Neuronal stem cell (in vitro differentiated cells): ENCODE measurements around the gene HNRNPD.
A peak's percentile ranks its signal among the peaks of the same experiment; 100 is the strongest.

Experiments
- DNase-seq: peaks from one replicate; pipeline ENCODE4 v3.0.0-alpha.2; 2013; ENCODE audit warnings: low spot score
- H2AFZ ChIP-seq: one replicate; pipeline ENCODE4 v1.6.1; 2013; ENCODE audit warnings: mild to moderate bottlenecking, low read length, inconsistent platforms
- H2AK5ac ChIP-seq: 2 replicates; pipeline ENCODE4 v1.6.1; 2013; ENCODE audit warnings: low read depth, mild to moderate bottlenecking, inconsistent platforms, low read length, moderate library complexity, mixed read lengths
- H2BK120ac ChIP-seq: 2 replicates; pipeline ENCODE4 v1.6.1; 2013; ENCODE audit warnings: low read depth, mild to moderate bottlenecking, inconsistent platforms, low read length, moderate library complexity, mixed read lengths
- H2BK12ac ChIP-seq: one replicate; pipeline ENCODE4 v1.6.1; 2013; ENCODE audit warnings: low read length, inconsistent platforms
- H2BK15ac ChIP-seq: 2 replicates; pipeline ENCODE4 v1.6.1; 2013; ENCODE audit warnings: mild to moderate bottlenecking, low read length, inconsistent platforms, mixed read lengths
- H2BK5ac ChIP-seq: one replicate; pipeline ENCODE4 v1.6.1; 2013; ENCODE audit warnings: inconsistent platforms, mild to moderate bottlenecking, low read length, moderate library complexity
- H3K14ac ChIP-seq: one replicate; pipeline ENCODE4 v1.6.1; 2013; ENCODE audit warnings: low read length, inconsistent platforms
- H3K18ac ChIP-seq: 2 replicates; pipeline ENCODE4 v1.6.1; 2013; ENCODE audit warnings: low read length, inconsistent platforms
- H3K23ac ChIP-seq: 2 replicates; pipeline ENCODE4 v1.6.1; 2013; ENCODE audit warnings: low read depth, mild to moderate bottlenecking, mixed read lengths, low read length, inconsistent platforms; ENCODE audit not compliant: poor library complexity
- H3K27ac ChIP-seq: replicated peaks from 3 replicates; pipeline ENCODE4 v1.5.1; 2013; ENCODE audit warnings: low read length, inconsistent platforms
- H3K27me3 ChIP-seq, 3 experiments: 2 replicates each; pipeline ENCODE4 v1.6.1; 2013; ENCODE audit warnings: low read length in 3 of 3, mild to moderate bottlenecking in 2 of 3, inconsistent platforms in 1 of 3, low read depth in 1 of 3, mixed read lengths in 1 of 3, moderate library complexity in 1 of 3; ENCODE audit not compliant: control insufficient read depth in 3 of 3, insufficient read depth in 3 of 3
- H3K36me3 ChIP-seq, 2 donors: replicated peaks in 1 of 2; 2 replicates each; pipeline ENCODE4 v1.6.1; 2013; ENCODE audit warnings: low read length in 2 of 2; ENCODE audit not compliant: control insufficient read depth in 2 of 2, insufficient read depth in 2 of 2
- H3K4ac ChIP-seq: 2 replicates; pipeline ENCODE4 v1.6.1; 2013; ENCODE audit warnings: inconsistent platforms, mild to moderate bottlenecking, low read length, moderate library complexity
- H3K4me1 ChIP-seq, 2 donors: 1 replicate in 1 of 2; 2 replicates in 1 of 2; pipeline ENCODE4 v1.6.1; 2013; ENCODE audit warnings: low read length in 2 of 2, low read depth in 1 of 2; ENCODE audit not compliant: control insufficient read depth in 2 of 2, insufficient read depth in 1 of 2
- H3K4me2 ChIP-seq: one replicate; pipeline ENCODE4 v1.6.1; 2013; ENCODE audit warnings: mild to moderate bottlenecking, low read length, inconsistent platforms; ENCODE audit not compliant: insufficient read depth, poor library complexity, severe bottlenecking
- H3K4me3 ChIP-seq, 2 donors: 2 replicates each; pipeline ENCODE4 v1.5.1; 2013; ENCODE audit warnings: low read length in 2 of 2, mild to moderate bottlenecking in 2 of 2, inconsistent platforms in 1 of 2, moderate library complexity in 1 of 2
- H3K79me1 ChIP-seq: one replicate; pipeline ENCODE4 v1.6.1; 2013; ENCODE audit warnings: low read depth, mild to moderate bottlenecking, inconsistent platforms, low read length, moderate library complexity
- H3K9ac ChIP-seq: one replicate; pipeline ENCODE4 v1.6.1; 2013; ENCODE audit warnings: mild to moderate bottlenecking, low read depth, low read length, inconsistent platforms; ENCODE audit not compliant: poor library complexity
- H3K9me3 ChIP-seq, 2 donors: replicated peaks in 1 of 2; 2 replicates each; pipeline versions ENCODE3 to v1.6.1; 2013; ENCODE audit warnings: low read length in 2 of 2, mild to moderate bottlenecking in 2 of 2, inconsistent platforms in 1 of 2, low read depth in 1 of 2, mixed read lengths in 1 of 2, moderate library complexity in 1 of 2; ENCODE audit not compliant: control insufficient read depth in 2 of 2, insufficient read depth in 1 of 2
- H4K8ac ChIP-seq: one replicate; pipeline ENCODE4 v1.6.1; 2013; ENCODE audit warnings: low read depth, mild to moderate bottlenecking, inconsistent platforms, low read length, moderate library complexity
- H4K91ac ChIP-seq: one replicate; pipeline ENCODE4 v1.6.1; 2013; ENCODE audit warnings: low read length, low read depth, mild to moderate bottlenecking, inconsistent platforms; ENCODE audit not compliant: poor library complexity
- WGBS, 2 donors: extraction: QIAGEN DNeasy Blood & Tissue Kit; methylation state at CpG; one replicate each; pipeline ENCODE4 v1.1.7; 2013; ENCODE audit warnings: missing lambda C conversion rate in 2 of 2, mixed read lengths in 1 of 2; ENCODE audit not compliant: insufficient read length in 2 of 2, insufficient replicate concordance in 1 of 2; ENCODE audit errors: extremely low coverage in 2 of 2; 5-methylcytosine and 5-hydroxymethylcytosine counted together

The HNRNPD gene

GRCh38 chr4:82380344-82380743, 6.6 kb upstream of the HNRNPD start:
- Histone ChIP-seq H3K79me1 (no peaks in the 10 kb centered on the region), H4K91ac (peak overlapping the region; percentile 95), H3K4me3 (peak overlapping the region in 1 of 2 donors; percentile 44), H3K14ac (no peak overlapping the region), H3K9ac (no peak overlapping the region), H2BK12ac (peak overlapping the region; percentile 42), H3K27ac (no peak overlapping the region), H3K9me3 (peaks cover 1 to 19% of the 10 kb centered on the region in 2 donors), H2AK5ac (peak overlapping the region; percentile 25), H4K8ac (no peak overlapping the region), H3K4ac (no peak overlapping the region), H2AFZ (no peak overlapping the region), H2BK15ac (no peak overlapping the region), H2BK5ac (no peak overlapping the region), H3K4me1 (peaks cover 0 to 6% of the 10 kb centered on the region in 2 donors), H3K18ac (peak overlapping the region; percentile 59), H3K23ac (peak overlapping the region; percentile 75), H2BK120ac (no peak overlapping the region), H3K4me2 (no peak overlapping the region), H3K27me3 (no peaks in the 10 kb centered on the region), H3K36me3 (peaks cover 0 to 12% of the 10 kb centered on the region in 2 donors)
- no CpG with 5 or more reads among the region's 9 CpGs for WGBS, 2 donors
- DNase-seq, result no peak

- Histone ChIP-seq H3K27ac (no peak overlapping the region), H2BK120ac (no peak overlapping the region), H3K4ac (no peak overlapping the region), H3K36me3 (peaks cover 0 to 31% of the 10 kb centered on the region in 2 donors), H3K27me3 (no peaks in the 10 kb centered on the region), H2AK5ac (no peak overlapping the region), H3K14ac (no peak overlapping the region), H2AFZ (no peak overlapping the region), H3K23ac (no peak overlapping the region), H3K18ac (no peak overlapping the region), H3K79me1 (peaks cover 3% of the 10 kb centered on the region), H3K4me2 (no peak overlapping the region), H4K91ac (no peak overlapping the region), H3K9me3 (peaks cover 1 to 7% of the 10 kb centered on the region in 2 donors), H3K9ac (no peak overlapping the region), H3K4me1 (peaks cover under 1 to 6% of the 10 kb centered on the region in 2 donors), H2BK15ac (no peak overlapping the region), H2BK5ac (no peak overlapping the region), H4K8ac (no peak overlapping the region), H2BK12ac (no peak overlapping the region), H3K4me3 (peak overlapping the region in 1 of 2 donors; percentile 22)
- no peak for DNase-seq
- no CpG with 5 or more reads among the region's 4 CpGs for WGBS, 2 donors
These were observed 2.3 kb upstream of the HNRNPD start for GRCh38 chr4:82376109-82376508.

GRCh38 chr4:82373486-82373815, 340 bp downstream of the HNRNPD start:
- Histone ChIP-seq H3K4ac (peak overlapping the region; percentile 99), H3K18ac (peak overlapping the region; percentile 100), H3K4me3 (peak overlapping the region; percentile 86 to 93), H2BK12ac (peak overlapping the region; percentile 48), H2AFZ (peak overlapping the region; percentile 89), H3K27ac (peak overlapping the region; percentile 100), H2BK120ac (peak overlapping the region; percentile 99), H3K9ac (peak overlapping the region; percentile 100), H3K23ac (peak overlapping the region; percentile 99), H2BK15ac (peak overlapping the region; percentile 89), H2AK5ac (peak overlapping the region; percentile 100), H3K27me3 (no peaks in the 10 kb centered on the region), H3K4me1 (peaks cover 2 to 17% of the 10 kb centered on the region in 2 donors), H3K4me2 (peak overlapping the region; percentile 44), H3K9me3 (peaks cover 0 to 7% of the 10 kb centered on the region in 2 donors), H3K36me3 (peaks cover 0 to 57% of the 10 kb centered on the region in 2 donors), H2BK5ac (peak overlapping the region; percentile 99), H3K14ac (peak overlapping the region; percentile 100), H3K79me1 (peaks cover 3% of the 10 kb centered on the region), H4K8ac (peak overlapping the region; percentile 76), H4K91ac (peak overlapping the region; percentile 99)
- no CpG with 5 or more reads among the region's 50 CpGs for WGBS, 2 donors
- DNase-seq, result no peak

GRCh38 chr4:82372517-82373485, 990 bp downstream of the HNRNPD start:
- Histone ChIP-seq H2BK12ac (peak overlapping the region; percentile 48), H3K9me3 (peaks cover 0 to 7% of the 10 kb centered on the region in 2 donors), H3K79me1 (peaks cover 3% of the 10 kb centered on the region), H3K14ac (peak overlapping the region; percentile 100), H2AFZ (peak overlapping the region; percentile 89), H2AK5ac (peak overlapping the region; percentile 100), H4K8ac (peak overlapping the region; percentile 76), H3K4me1 (peaks cover 3 to 21% of the 10 kb centered on the region in 2 donors), H3K27me3 (no peaks in the 10 kb centered on the region), H4K91ac (peak overlapping the region; percentile 99), H3K4me3 (peak overlapping the region; percentile 86 to 93), H3K18ac (peak overlapping the region; percentile 100), H3K4me2 (peak overlapping the region; percentile 65), H3K23ac (peak overlapping the region; percentile 99), H3K4ac (peak overlapping the region; percentile 99), H3K36me3 (peaks cover 1 to 64% of the 10 kb centered on the region in 2 donors), H3K9ac (peak overlapping the region; percentile 100), H3K27ac (peak overlapping the region; percentile 100), H2BK15ac (peak overlapping the region; percentile 89), H2BK120ac (peak overlapping the region; percentile 99), H2BK5ac (peak overlapping the region; percentile 99)
- WGBS, 2 donors, result no CpG with 5 or more reads among the region's 37 CpGs
- peak; percentile 43 for DNase-seq
